ENCODE measurements around the gene POMT2.
"Not testable (repeated sequence)": the region's sequence is repeated elsewhere in the genome, so short reads cannot be mapped to it uniquely, and the experiment has no call there.

Gene POMT2

DNA sequence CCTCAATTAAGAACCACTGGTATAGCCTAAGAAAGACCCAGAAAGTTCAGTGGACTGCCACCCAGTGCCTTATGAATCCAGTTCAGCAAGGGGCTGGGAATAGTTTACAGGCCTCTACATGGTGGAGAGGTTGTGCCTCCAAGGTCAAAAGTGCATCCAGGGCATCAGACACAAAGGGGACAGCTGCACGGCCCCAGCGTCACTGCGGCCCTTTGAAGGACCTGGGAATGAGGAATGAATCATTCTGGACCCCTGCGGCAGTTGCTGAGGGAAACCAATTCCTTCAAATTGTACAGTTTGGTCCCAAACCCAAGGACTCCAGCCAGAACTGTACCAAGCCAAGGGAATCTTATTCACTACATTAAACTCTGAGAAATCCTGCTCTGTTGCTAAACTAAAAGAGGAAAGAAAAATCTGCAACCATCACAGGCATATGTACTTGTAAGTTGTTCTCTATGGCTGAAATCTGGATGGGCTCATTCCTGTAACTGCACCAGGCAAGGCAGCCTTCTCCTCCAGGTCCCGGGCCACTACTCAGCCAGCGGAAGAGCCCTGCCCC, 38.8 kb downstream of the POMT2 start:
- Histone ChIP-seq H3K4me3 (ENCODE audit: control insufficient read depth in 1 of 7, extremely low read depth in 1 of 7, insufficient read depth in 4 of 7, low read depth in 2 of 7, low read length in 6 of 7) (no peak overlapping the region), H3K27me3 (replicated peaks in 2 of 5; ENCODE audit: control insufficient read depth in 4 of 5, insufficient read depth in 5 of 5, low read length in 4 of 5) (no peaks in the 10 kb centered on the region), H3K4me1 (ENCODE audit: control extremely low read depth in 1 of 4, control insufficient read depth in 4 of 4, insufficient read depth in 4 of 4, low read length in 3 of 4) (no peaks in the 10 kb centered on the region), H3K9me3 (ENCODE audit: control extremely low read depth in 1 of 5, control insufficient read depth in 4 of 5, insufficient read depth in 2 of 5, low read depth in 1 of 5, low read length in 4 of 5) (no peaks in the 10 kb centered on the region), H3K36me3 (ENCODE audit: control insufficient read depth in 4 of 4, insufficient read depth in 4 of 4, low read length in 3 of 4) (peaks cover 6 to 53% (median 31%) of the 10 kb centered on the region in 4 experiments), H3K27ac (ENCODE audit: insufficient read depth in 1 of 2, low read depth in 1 of 2, low read length in 2 of 2, poor library complexity in 1 of 2, severe bottlenecking in 2 of 2) (no peak overlapping the region)
- no peak for DNase-seq
- CTCF ChIA-PET: no interaction called here
- POLR2A ChIA-PET: no interaction called here
- WGBS (ENCODE audit: insufficient coverage): 95% methylated on average over 6 of the region's 6 CpGs

DNA sequence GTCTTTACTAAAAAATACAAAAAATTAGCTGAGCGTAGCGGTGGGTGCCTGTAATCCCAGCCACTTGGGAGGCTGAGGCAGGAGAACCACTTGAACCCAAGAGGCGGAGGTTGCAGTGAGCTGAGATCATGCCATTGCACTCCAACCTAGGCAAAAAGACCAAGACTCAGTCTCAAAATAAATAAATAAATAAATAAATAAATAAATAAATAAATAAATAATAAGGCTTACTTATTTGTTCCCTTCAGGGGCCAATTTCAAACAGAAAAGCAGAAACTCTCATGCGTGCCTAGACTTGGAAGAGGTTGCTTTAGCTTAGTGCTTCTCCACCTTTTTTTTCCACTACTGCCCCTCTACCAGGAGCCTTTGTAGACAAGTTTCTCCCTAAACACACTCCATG, 39.8 kb downstream of the POMT2 start:
- H3K4me3 ChIP-seq (ENCODE audit: control insufficient read depth in 1 of 7, extremely low read depth in 1 of 7, insufficient read depth in 4 of 7, low read depth in 2 of 7, low read length in 6 of 7); POLR2A ChIA-PET; H3K9me3 ChIP-seq (ENCODE audit: control extremely low read depth in 1 of 5, control insufficient read depth in 4 of 5, insufficient read depth in 2 of 5, low read depth in 1 of 5, low read length in 4 of 5); DNase-seq; CTCF ChIA-PET; H3K27ac ChIP-seq (ENCODE audit: insufficient read depth in 1 of 2, low read depth in 1 of 2, low read length in 2 of 2, poor library complexity in 1 of 2, severe bottlenecking in 2 of 2); H3K4me1 ChIP-seq (ENCODE audit: control extremely low read depth in 1 of 4, control insufficient read depth in 4 of 4, insufficient read depth in 4 of 4, low read length in 3 of 4); H3K27me3 ChIP-seq (replicated peaks in 2 of 5; ENCODE audit: control insufficient read depth in 4 of 5, insufficient read depth in 5 of 5, low read length in 4 of 5): not testable (repeated sequence)
- peaks cover 6 to 43% (median 30%) of the 10 kb centered on the region in 4 experiments for H3K36me3 ChIP-seq (ENCODE audit: control insufficient read depth in 4 of 4, insufficient read depth in 4 of 4, low read length in 3 of 4)
- WGBS (ENCODE audit: insufficient coverage): no CpG with 5 or more reads among the region's 4 CpGs

DNA sequence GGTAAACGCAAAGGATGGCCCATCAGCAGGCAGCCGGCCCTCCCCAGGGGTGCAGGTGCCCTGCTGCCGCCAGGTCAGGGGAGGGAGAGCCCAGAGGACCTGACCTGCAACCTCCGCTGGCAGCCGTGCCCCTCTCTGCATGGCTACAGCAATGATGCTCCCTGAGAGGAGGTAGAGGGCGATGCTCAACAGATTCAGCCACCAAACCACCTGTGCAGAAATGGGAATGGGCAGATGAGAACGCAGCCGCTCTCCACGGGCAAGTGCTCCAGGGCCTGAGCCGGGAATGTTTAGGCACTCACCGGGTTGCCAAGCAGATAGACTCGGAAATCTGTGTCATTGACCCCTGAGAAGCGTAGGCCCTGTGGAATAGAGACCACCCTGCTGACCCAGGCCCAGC, 41.0 kb downstream of the POMT2 start:
- CTCF ChIA-PET: no interaction called here
- Histone ChIP-seq H3K4me1 (ENCODE audit: control extremely low read depth in 1 of 4, control insufficient read depth in 4 of 4, insufficient read depth in 4 of 4, low read length in 3 of 4) (no peaks in the 10 kb centered on the region), H3K9me3 (ENCODE audit: control extremely low read depth in 1 of 5, control insufficient read depth in 4 of 5, insufficient read depth in 2 of 5, low read depth in 1 of 5, low read length in 4 of 5) (no peaks in the 10 kb centered on the region), H3K27me3 (replicated peaks in 2 of 5; ENCODE audit: control insufficient read depth in 4 of 5, insufficient read depth in 5 of 5, low read length in 4 of 5) (no peaks in the 10 kb centered on the region), H3K36me3 (ENCODE audit: control insufficient read depth in 4 of 4, insufficient read depth in 4 of 4, low read length in 3 of 4) (peaks cover 4 to 31% (median 22%) of the 10 kb centered on the region in 4 experiments), H3K4me3 (ENCODE audit: control insufficient read depth in 1 of 7, extremely low read depth in 1 of 7, insufficient read depth in 4 of 7, low read depth in 2 of 7, low read length in 6 of 7) (no peak overlapping the region), H3K27ac (ENCODE audit: insufficient read depth in 1 of 2, low read depth in 1 of 2, low read length in 2 of 2, poor library complexity in 1 of 2, severe bottlenecking in 2 of 2) (no peak overlapping the region)
- POLR2A ChIA-PET: no interaction called here
- DNase-seq: no peak
- 94% methylated on average over 11 of the region's 13 CpGs for WGBS (ENCODE audit: insufficient coverage)

DNA sequence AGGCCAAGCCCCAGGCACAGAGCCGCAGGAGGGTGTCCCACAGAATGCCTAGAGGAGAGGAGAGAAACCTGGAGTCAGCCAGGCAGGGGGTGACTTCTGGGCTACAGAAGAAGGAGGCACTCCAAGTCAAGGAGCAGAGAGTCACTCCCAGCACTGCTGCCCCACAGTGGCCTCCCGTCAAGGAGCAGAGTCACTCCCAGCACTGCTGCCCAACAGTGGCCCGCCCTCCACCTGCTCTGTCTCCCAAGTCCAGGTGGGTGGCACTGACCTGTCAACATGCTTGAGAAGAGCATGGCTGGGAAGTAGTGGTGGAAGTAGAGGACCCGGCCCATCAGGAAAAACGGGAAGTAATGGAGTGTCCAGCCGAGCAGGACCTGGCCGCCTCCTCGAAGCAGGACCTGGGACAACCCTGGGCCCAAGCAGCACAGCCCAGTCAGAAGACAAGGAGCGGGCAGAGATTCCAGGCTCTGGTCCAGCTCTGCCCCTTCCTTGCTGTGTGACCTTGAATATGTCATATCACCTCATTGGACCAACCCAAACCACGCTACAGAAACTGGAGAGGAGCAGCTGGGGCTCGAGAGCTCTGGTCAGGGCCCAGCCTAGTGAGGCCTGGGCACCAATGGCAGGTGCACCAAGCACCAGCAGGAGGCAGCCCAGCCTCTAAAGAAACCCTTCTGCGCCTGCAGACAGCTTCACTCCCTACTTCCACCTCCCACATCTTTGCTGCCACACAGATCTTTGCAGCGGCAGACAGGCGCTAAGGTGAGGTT, 42.0 kb downstream of the POMT2 start:
- no peak overlapping the region for H3K4me3 ChIP-seq (ENCODE audit: control insufficient read depth in 1 of 7, extremely low read depth in 1 of 7, insufficient read depth in 4 of 7, low read depth in 2 of 7, low read length in 6 of 7)
- ChIA-PET CTCF (interaction anchor here (1.1 kb wide), 1 partner anchor 11 kb away, joined by 3 read pairs; no protein-coding TSS in a partner anchor), POLR2A (interaction anchor here (0.6 kb wide), 1 partner anchor 118 kb away, joined by 3 read pairs; no protein-coding TSS in a partner anchor)
- WGBS (ENCODE audit: insufficient coverage): over 99% methylated on average over 10 of the region's 14 CpGs
- H3K4me1 ChIP-seq (ENCODE audit: control extremely low read depth in 1 of 4, control insufficient read depth in 4 of 4, insufficient read depth in 4 of 4, low read length in 3 of 4): no peaks in the 10 kb centered on the region
- no peak overlapping the region for H3K27ac ChIP-seq (ENCODE audit: insufficient read depth in 1 of 2, low read depth in 1 of 2, low read length in 2 of 2, poor library complexity in 1 of 2, severe bottlenecking in 2 of 2)
- no peaks in the 10 kb centered on the region for H3K9me3 ChIP-seq (ENCODE audit: control extremely low read depth in 1 of 5, control insufficient read depth in 4 of 5, insufficient read depth in 2 of 5, low read depth in 1 of 5, low read length in 4 of 5)
- H3K27me3 ChIP-seq (replicated peaks in 2 of 5; ENCODE audit: control insufficient read depth in 4 of 5, insufficient read depth in 5 of 5, low read length in 4 of 5): no peaks in the 10 kb centered on the region
- H3K36me3 ChIP-seq (ENCODE audit: control insufficient read depth in 4 of 4, insufficient read depth in 4 of 4, low read length in 3 of 4): peaks cover under 1 to 21% (median 14%) of the 10 kb centered on the region in 4 experiments
- DNase-seq: no peak

DNA sequence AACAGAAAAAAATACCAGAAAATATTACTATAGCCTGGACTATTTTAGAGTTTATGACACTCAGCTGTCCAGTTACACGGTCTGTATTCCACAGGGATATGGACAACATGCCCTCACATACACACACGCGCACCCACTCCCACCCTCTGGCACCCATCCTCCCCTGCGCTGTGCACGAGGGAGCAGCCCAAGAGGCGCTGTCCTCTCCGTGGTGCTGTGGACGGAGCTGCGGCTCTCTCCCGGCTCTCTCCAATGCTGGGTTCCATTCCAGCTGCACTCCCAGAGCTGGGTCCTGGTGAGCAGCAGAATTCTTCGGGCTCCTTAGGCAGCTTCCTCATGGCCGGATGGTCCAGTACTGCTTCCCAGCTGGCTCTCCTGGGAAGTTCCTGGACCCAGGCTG, 43.7 kb downstream of the POMT2 start:
- no peak overlapping the region for H3K27ac ChIP-seq (ENCODE audit: insufficient read depth in 1 of 2, low read depth in 1 of 2, low read length in 2 of 2, poor library complexity in 1 of 2, severe bottlenecking in 2 of 2)
- ChIA-PET POLR2A (no interaction called here), CTCF (interaction anchor here (1.3 to 1.4 kb wide), 2 partner anchors 39 to 90 kb away, joined by 4 read pairs; no protein-coding TSS in a partner anchor)
- WGBS (ENCODE audit: insufficient coverage): 97% methylated on average over 12 of the region's 12 CpGs
- peaks cover 0 to 16% (median 9%) of the 10 kb centered on the region in 4 experiments for H3K36me3 ChIP-seq (ENCODE audit: control insufficient read depth in 4 of 4, insufficient read depth in 4 of 4, low read length in 3 of 4)
- no peaks in the 10 kb centered on the region for H3K9me3 ChIP-seq (ENCODE audit: control extremely low read depth in 1 of 5, control insufficient read depth in 4 of 5, insufficient read depth in 2 of 5, low read depth in 1 of 5, low read length in 4 of 5)
- DNase-seq: no peak
- H3K4me3 ChIP-seq (ENCODE audit: control insufficient read depth in 1 of 7, extremely low read depth in 1 of 7, insufficient read depth in 4 of 7, low read depth in 2 of 7, low read length in 6 of 7): no peak overlapping the region
- peaks cover 0 to 13% (median 3%) of the 10 kb centered on the region in 5 experiments for H3K27me3 ChIP-seq (replicated peaks in 2 of 5; ENCODE audit: control insufficient read depth in 4 of 5, insufficient read depth in 5 of 5, low read length in 4 of 5)
- H3K4me1 ChIP-seq (ENCODE audit: control extremely low read depth in 1 of 4, control insufficient read depth in 4 of 4, insufficient read depth in 4 of 4, low read length in 3 of 4): no peaks in the 10 kb centered on the region

DNA sequence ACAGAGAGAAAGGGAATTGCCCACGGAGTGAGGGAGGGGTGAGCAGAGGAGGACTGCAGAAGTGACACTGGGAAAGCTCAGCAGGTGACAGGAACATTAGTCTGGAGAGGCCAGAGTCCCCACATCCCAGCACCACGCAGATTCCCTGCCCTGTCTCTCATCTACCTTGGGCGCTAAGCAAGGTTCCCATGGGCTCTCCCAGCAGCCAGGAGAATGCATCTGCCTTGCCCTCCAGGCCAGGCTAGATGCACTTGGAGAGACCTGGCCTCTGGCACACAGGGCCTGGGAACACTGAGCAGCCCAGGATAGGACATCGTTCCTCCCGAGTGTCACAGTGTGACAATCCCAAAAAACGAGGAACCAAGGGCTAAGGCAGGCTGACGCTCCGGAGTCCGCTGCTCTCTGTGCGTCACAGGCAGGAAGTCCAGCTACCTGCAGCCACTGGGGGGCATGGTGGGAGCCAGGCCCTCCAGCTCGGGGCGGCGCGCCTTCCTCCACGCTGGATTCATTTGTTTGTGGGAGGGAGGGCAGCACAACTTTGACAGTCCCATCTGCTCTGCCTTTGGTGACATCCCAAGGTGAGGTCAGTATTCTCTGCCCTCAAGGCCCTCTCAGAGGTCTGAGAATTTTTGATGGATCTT, 44.3 kb downstream of the POMT2 start:
- ChIA-PET CTCF (interaction anchor here (1.3 to 2.9 kb wide), 3 partner anchors 10 to 90 kb away, joined by 4 to 8 read pairs (median 4); no protein-coding TSS in a partner anchor), POLR2A (no interaction called here)
- Histone ChIP-seq H3K4me1 (ENCODE audit: control extremely low read depth in 1 of 4, control insufficient read depth in 4 of 4, insufficient read depth in 4 of 4, low read length in 3 of 4) (peaks cover 0 to under 1% (median under 1%) of the 10 kb centered on the region in 4 experiments), H3K27ac (ENCODE audit: insufficient read depth in 1 of 2, low read depth in 1 of 2, low read length in 2 of 2, poor library complexity in 1 of 2, severe bottlenecking in 2 of 2) (no peak overlapping the region), H3K36me3 (ENCODE audit: control insufficient read depth in 4 of 4, insufficient read depth in 4 of 4, low read length in 3 of 4) (peaks cover 0 to 16% (median 9%) of the 10 kb centered on the region in 4 experiments), H3K4me3 (ENCODE audit: control insufficient read depth in 1 of 7, extremely low read depth in 1 of 7, insufficient read depth in 4 of 7, low read depth in 2 of 7, low read length in 6 of 7) (no peak overlapping the region), H3K9me3 (ENCODE audit: control extremely low read depth in 1 of 5, control insufficient read depth in 4 of 5, insufficient read depth in 2 of 5, low read depth in 1 of 5, low read length in 4 of 5) (no peaks in the 10 kb centered on the region), H3K27me3 (replicated peaks in 2 of 5; ENCODE audit: control insufficient read depth in 4 of 5, insufficient read depth in 5 of 5, low read length in 4 of 5) (peaks cover 0 to 19% (median 5%) of the 10 kb centered on the region in 5 experiments)
- WGBS (ENCODE audit: insufficient coverage): 88% methylated on average over 10 of the region's 15 CpGs
- no peak for DNase-seq
